Endothelial cell of hepatic sinusoid (primary cell): ENCODE data around the gene LMAN2.
"Not testable (repeated sequence)": the region's sequence is repeated elsewhere in the genome, so short reads cannot be mapped to it uniquely, and the experiment has no call there.

Experiments
- in situ Hi-C: cut with HindIII; loops from 2 replicates; pipeline ENCODE4 v1.10.0; 2017; ENCODE audit warnings: low sequenced_read_pairs

The LMAN2 gene

DNA sequence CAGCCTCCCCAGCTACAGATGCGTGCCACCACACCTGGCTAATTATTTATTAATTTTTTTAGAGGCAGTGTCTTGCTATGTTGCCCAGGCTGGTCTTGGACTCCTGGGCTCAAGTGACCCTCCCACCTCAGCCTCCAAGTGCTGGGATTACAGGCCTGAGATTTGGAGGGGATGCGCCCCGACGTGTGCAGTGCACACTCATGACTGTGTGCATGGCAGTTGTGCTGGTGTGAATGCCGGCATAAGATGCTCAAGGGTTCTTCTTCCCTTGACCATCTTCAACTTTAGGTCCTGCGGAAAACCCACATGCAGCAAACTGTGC lies 29.3 kb upstream of the LMAN2 start:
- in situ Hi-C loops, result no loop called here

DNA sequence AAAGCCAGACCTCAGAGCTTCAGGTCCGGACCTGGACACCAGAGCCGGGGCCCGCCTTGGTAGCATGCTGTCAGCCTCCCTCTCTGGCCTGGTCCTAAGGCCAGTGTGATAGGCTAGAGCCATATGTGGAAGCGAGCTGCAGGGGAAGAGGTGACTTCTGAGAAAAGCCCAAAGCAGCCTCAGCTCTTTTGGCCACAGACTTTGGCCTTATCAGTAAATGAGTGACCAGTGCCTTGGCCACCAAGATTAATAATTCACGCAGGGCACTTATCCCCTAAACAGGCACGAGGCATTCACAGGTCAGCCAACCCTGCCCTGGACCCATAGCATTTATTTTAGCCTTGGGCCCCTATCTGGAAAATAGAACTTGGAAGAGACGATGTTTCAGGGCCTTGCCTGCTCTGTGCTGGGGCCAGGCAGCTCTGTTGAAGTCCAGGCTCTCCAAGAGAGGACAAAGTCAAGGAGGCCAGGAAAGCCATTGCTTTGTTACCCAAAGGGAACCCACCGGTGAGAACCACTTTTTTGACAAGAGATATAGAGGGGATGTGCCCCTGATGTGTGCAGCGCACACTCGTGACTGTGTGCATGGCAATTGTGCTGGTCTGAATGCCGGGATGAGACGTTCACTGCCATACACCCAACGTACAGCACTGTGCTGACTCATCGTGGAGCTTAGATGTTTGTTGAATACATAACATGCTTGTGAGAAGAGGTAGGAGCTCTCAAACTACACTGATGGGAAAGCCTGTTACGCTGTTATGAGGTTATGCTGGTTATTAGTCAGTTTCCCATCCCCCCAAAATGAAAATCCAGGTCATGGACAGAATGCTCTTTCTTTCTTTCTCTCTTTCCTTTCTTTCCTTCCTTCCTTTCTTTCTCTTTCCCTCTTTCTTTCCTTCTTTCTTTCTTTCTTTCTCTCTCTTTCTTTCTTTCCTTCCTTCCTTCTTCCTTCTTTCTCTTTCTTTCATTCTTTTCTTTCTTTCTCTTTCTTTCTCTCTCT lies 27.7 kb upstream of the LMAN2 start:
- in situ Hi-C loops, result no loop called here

DNA sequence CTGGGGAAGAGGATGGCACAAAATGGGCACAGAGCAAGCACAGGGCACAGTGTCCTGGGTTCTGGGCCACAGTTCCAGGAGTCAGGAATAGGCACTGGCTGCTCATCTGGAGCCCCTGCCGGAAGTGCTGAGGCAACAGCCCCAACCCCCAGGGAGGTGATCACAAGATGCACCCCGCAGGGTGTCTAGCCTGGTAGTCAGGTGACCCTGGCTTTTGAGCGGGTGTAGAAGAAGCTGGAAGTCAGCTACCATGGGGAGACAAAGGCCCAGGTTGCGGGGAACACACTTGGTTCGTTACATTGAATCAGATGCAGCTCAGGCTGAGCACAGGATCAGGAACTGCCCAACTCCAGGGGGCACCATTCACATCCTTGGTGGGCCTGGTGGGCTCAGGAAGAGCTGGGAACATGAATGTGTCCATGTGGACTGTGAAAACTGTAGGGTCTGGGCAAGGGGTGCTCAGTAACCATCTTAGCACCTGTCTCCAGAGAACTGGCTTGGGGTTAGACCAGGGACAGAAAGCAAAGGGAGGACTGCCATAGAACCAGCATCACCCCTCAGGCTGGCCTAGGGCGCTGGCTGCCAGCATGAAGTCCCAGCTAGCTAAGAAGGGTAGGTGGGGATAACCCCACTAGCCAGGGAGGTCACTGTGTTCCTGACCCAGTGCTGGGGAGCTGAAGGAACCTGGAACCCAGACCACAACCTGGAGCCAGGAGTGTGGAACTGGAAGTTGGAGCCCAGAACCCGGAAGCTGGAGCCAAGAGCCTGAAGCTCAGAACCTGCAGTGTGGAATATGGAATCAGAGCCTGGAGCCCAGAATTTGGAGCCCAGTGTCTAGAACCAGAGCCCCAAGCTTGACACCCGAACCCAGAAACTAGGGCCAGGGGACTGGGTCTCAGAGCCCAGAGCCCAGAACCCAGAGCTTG lies 26.6 kb upstream of the LMAN2 start:
- in situ Hi-C loops, result no loop called here

DNA sequence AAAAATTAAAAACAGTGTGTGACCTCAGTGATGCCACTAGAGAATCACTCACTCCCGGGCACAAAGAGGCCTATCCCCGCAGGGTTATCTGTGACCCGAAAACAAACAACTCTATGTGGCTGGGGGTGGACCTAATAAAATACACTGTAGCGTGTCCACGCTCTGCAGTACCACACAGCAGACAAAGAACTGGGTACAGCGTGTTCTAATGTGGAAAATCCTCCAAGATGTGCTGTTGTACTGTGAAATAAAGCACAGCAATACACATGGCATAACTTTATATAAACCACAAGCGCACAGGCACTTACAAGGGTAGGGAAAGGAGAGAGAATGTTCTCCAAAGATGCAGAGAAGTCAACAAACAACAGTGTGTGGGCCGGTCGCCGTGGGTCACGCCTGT lies 24.6 kb upstream of the LMAN2 start:
- in situ Hi-C loops, result no loop called here

DNA sequence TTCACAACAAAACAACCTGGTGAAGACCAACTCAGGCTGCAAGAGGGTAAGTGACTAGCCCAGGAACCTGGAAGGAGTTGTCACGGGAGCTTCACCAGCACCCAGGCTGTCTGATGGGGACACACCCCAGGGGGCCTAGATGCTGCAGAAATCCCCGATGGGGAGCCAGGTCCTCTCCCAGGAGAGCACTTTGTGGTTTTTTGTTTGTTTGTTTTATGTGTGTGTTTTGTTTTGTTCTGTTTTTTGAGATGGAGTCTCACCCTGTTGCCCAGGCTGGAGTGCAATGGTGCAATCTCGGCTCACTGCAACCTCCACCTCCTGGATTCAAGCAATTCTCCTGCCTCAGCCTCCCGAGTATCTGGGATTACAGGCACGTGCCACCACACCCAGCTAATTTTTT lies 24.0 kb upstream of the LMAN2 start:
- in situ Hi-C loops, result not testable (repeated sequence)

DNA sequence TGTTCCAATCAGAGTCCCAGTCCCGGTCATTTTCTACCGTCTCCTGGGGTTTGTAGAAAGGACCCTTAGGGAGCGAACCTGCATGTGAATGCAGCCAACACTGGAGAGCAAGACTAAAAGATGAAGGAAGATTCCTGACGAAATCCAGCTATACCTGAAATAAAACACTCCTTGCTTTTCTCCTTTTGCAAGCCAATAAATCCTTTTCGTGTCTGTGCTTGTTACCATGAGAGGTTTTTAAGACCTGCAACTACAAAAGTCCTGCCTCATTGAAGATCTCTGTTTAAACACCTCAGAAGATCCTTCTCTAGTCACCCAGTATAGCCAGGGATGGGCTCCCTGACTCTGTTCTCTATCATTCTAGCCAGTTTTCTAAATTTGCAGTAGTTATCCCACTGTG lies 22.7 kb upstream of the LMAN2 start:
- in situ Hi-C loops, result no loop called here

DNA sequence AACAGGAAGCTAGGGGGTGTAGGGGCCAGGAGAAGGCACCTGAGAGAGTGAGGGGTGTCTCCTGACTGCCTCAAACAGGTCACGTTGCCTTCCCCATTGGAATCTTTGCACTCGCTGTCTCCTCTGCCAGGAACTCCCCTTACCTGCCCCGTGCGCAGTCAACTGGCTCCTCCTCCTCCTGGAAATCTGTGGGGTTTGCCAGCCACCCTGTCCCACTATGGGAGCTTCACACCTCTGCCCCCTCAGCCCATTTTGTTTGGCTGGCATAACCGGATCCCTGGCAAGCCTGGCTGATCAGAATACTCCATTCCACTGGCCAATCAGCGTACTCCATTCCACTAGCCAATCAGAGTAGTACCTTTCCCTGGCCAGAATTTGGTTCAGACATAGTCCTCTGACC lies 22.3 kb upstream of the LMAN2 start:
- in situ Hi-C loops, result no loop called here

DNA sequence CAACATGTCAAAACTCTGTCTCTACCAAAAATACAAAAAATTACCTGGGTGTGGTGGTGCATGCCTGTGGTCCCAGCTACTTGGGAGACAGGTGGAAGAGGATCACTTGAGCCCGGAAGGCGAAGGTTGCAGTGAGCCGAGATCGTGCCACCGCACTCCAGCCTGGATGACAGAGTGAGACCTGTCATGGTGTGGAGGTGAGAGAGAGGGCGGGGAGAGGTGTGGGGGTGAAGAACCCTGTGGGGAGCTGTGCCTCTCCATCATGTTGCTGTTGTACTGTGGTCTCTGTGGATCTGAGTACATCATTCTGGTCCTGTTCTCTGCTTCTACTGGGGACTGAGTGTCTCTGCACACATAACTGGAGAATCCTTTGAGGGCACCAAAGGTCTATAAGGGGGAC lies 21.4 kb upstream of the LMAN2 start:
- in situ Hi-C loops, result no loop called here

DNA sequence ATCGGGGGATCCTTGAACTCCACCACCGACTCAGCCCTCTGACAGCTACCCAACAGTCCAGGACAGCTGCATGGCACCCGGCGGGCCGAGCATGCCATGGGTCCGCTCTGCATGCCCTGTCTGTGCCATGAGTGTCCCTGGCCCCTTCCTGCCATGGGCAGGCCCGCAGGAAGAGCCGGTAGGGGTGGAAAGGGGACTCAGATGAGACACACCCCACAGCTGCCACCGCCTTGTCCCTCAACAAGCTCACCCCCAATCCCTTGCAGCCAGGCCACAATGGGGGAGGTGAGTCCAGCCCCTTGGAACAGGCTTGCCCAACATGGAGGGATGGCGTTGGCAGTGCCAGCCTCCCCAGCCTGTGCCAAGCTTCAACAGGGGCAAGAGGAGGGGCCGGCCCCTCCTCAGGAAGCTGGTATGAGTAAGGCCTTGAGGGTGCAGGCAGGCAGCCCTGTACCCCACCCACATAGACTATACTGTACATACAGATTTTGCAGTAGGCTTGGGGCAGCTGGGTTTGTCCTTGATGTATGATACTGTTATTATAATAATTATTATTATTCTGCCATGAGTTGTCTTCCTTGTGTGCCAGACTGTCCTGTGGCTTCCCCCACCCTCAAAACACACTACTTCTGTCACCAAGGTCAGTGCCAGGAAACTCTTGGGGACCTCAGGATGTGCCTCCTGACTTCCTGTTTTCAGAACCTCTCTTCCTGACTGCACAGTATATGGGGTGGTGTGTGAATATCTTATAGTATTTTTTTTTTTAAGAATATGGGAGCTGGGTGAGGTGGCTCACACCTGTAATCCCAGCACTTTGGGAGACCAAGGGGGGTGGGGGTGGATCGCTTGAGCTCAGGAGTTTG lies 20.8 kb upstream of the LMAN2 start:
- in situ Hi-C loops, result no loop called here

DNA sequence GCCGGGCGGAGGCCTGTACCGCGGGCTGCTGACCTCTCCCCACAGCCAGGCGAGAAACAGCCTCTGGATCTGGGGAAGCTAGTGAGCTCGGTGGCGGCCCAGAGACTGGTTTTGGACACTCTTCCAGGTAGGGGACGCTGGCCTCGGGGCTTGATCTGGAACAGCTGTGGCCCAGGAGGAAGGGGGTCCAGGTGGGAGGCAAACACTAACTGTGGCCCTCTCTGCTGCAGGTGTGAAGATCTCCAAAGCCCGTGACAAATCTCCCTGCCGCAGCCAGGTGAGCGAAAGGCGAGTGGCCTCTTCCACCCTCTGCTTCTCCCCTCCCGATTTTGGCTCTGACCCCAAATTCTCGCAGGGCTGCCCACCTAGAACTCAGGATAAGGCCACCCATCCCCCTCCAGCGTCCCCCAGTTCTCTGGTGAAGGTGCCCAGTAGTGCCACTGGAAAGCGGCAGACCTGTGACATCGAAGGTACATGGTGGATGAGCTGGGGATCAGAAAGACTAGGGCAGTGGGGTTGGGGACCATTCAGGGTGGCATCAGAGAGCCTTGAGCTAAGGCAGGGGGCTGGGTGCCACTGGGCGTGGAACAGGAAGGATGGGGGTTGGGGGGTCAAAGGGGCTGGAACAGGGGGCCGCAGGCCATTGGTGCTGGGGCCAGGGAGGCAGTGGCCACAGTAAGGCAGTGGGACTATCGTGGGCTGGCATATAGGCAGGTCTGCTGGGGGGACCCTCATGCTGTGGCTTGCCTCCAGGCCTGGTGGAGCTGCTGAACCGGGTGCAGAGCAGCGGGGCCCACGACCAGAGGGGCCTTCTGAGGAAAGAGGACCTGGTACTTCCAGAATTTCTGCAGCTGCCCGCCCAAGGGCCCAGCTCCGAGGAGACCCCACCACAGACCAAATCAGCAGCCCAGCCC lies 19.9 kb upstream of the LMAN2 start:
- in situ Hi-C loops, result no loop called here

DNA sequence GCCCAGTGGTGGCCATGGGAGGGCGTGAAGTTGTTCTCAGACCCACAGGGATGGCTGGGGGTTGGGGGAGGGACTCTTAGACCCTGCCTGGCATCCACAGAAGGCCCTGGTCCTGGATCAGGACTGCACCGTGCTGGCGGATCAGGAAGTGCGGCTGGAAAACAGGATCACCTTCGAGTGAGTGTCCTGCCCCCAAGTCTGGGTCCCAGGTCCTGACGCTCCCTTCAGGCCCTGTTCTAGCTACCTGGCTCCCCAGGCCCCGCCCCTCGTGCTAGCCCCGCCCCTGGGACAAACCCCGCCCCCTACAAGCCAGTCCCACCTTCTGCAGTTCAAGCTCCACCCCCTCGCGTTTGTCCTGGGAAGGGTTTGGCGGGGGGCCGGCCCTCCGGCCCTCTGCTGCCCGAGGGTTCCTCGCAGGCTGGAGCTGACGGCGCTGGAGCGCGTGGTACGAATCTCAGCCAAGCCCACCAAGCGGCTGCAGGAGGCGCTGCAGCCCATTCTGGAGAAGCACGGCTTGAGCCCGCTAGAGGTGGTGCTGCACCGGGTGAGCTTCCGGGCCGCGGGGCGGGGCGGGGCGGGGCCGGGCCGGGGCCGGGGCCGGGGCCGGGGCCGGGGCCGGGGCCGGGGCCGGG lies 19.1 kb upstream of the LMAN2 start:
- in situ Hi-C loops, result no loop called here

DNA sequence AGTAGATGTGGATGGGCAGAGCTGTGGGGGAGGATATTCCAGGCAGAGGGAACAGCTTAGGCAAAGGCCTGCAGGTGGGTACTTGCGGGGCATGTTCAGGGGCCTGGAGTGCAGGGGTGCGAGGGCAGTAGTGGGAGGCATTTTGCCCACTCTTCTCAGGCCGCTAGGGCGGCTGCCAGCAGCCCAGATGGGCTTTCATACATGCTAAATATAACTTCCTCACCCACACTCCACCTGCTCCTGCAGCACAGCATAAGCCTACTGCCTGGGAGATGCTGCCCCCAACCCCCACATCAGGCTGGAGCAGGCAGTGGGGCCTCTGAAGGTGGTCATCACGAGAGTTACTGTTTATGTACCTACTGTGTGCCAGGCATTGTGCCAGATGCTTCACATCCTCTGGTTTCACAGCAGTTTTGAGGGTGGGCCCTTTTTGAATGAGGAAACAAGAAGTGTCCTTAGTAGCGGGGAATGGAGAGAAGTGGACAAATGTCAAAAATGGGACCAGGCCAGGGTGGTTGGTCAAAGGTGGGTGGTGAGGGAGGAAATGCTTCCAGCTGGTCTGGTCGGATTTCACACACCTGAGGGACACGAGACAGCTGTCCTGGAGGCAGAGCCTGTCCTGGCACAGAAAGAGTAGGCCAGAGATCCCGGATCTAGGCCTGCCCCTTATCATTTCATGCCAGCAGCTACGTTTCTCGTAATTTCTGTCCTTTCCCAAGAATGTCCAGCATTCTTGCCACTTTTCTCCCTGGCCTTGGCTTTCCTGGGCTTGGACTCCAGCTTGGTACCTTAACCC lies 18.4 kb upstream of the LMAN2 start:
- in situ Hi-C loops, result no loop called here

DNA sequence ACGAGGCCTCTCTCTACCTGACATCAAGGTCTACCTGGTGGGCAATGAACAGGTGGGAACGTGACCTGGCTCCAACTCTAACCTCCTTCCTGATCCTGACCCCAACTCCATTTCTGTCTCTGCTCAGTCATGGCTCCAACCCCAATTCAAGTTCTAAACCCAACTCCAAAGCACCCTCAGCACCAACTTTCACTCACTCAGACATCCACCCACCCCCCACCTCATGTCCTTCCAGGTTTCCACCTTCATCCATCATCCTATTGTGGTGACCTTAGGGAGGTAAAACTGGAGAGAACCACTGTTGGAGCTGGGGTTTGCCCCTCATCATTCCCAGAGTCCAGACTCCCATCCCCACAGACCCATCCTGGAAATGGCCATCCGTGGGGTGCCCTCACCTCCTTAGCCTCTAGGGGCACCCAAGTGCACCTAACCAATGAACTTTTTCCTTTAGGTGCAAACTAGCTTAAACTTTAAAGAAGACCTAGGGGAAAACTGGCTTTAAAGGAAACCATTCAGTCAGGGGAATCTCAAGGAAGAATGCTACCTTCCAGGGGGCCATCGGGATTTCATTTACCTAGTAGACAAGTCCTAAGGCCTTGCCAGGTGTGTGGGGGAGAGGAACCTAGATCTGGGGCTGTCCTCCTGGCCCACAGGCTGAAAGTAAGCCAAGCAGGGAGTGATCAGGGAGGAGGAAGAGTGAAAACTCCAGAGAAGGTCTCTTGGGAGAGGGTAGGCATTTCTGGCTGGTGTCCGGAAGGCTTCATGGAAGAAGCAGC lies 17.6 kb upstream of the LMAN2 start:
- in situ Hi-C loops, result no loop called here

DNA sequence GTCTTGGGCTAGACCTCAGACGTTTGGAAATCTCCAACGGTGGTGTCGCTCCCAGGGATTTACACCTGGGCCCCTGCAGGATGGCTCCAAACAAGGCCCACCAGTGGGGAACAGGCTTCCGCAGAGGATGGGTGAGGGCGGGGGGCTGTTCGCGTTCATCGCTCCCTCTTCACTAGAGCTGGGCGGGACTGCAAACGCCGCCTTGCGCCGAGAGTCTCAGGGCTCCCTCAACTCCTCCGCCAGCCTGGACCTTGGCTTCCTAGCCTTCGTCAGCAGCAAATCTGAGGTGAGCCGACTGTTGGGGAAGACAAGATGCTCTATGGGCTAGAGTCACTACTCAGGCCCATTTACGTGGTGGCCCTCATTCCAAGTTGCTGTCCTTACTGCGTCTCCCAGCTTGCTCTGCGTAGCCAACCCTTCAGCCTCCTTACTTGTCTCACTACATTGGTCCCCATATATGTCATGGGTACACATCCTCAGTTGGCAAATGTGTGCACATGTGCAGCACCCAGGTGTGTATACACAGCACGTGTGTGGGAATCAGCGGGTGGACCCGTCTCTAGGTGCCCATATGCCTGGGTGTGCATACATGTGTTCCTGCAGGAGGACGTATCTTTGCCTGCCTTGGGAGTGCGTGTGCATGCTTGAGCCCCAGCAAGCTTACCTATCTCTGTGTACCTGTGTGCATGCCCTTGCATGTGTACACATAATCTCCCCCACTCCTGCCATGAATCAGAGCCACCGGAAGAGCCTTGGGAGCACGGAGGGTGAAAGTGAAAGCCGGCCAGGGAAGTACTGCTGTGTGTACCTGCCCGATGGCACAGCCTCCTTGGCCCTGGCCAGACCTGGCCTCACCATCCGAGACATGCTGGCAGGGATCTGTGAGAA lies 16.8 kb upstream of the LMAN2 start:
- in situ Hi-C loops, result no loop called here

DNA sequence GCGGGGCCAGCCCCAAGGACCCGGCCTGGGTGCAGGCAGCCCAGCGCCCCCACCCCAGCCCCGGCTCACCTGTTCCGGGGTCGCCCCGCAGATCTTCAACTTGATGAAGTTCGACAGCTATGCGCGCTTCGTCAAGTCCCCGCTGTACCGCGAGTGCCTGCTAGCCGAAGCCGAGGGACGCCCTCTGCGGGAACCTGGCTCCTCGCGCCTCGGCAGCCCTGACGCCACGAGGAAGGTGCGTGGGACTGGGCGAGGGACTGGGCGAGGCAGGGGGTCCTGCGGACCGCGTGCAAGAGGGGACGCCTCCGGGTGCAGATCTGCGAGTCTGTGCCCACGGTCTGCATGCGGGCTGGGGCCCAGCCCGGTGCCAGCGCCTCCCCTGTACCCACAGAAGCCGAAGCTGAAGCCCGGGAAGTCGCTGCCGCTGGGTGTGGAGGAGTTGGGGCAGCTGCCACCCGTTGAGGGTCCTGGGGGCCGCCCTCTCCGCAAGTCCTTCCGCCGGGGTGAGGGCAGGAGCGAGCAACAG lies 15.9 kb upstream of the LMAN2 start:
- in situ Hi-C loops, result no loop called here

DNA sequence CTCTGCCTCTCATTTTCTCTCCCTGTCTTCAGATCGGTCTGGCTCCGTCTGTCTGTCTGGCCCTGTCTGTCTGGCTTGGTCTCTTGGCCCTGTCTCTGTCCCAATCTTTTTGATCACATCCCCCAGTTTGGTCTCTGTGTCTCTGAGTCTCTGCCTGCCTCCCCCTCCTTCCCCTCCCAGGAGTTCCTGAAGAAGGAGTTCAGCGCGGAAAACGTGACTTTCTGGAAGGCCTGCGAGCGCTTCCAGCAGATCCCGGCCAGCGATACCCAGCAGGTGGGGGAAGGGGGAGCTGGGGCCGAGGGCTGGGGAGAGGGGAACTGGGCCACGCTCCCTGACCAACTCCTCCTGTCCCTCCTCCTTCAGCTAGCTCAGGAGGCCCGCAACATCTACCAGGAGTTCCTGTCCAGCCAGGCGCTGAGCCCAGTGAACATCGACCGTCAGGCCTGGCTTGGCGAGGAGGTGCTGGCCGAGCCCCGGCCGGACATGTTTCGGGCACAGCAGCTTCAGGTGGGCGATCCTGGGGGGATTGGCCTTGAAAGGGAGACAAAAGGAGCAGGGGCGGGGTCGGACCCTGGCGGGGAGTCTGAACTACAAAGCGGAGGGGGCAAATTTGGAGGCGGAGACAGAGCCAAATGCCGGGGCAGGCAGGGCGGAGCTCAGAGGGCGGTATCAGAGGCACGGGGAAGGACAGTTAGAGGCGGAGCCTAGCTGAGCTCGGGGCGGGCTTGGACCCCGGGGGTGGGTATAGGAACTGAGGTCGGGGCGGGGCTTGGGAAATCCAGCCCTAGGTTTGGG lies 15.3 kb upstream of the LMAN2 start:
- in situ Hi-C loops, result no loop called here
